ENCODE data around the gene GRK3. TPM values are rescaled to one million over a fixed set of nuclear protein-coding genes. Genes with fewer than 3 reads are reported as not detected.

Gene GRK3
- total RNA-seq, 4 donors from 2014 or later, result 2.0 to 12.4 (median 3.6) TPM

DNA sequence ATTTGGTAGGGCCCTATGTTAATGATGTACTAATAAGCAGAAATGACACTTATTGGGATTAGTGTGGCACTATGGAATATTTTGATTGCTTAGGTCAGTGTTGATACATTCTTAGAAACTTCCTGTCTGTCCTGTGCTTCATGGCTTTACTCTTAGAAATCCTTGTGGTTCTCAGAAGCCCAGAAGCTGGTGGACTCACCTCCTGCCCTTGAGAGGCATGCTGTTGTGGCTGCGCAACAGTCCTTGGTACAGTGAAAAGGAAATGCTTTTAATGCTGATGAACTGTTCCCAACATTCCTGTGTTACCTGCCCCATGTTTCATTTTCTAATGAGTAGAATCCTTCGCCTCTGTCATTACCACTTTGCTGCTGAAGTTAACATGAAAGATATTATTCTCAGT is 125.2 kb downstream of the GRK3 start:
- Histone ChIP-seq H3K4me1 (no peaks in the 10 kb centered on the region), H3K9me3 (no peaks in the 10 kb centered on the region), H3K27me3 (no peaks in the 10 kb centered on the region), H3K27ac (no peak overlapping the region), H3K36me3 (no peaks in the 10 kb centered on the region), H3K4me3 (no peak overlapping the region)
- TF ChIP-seq, protein P1, sequence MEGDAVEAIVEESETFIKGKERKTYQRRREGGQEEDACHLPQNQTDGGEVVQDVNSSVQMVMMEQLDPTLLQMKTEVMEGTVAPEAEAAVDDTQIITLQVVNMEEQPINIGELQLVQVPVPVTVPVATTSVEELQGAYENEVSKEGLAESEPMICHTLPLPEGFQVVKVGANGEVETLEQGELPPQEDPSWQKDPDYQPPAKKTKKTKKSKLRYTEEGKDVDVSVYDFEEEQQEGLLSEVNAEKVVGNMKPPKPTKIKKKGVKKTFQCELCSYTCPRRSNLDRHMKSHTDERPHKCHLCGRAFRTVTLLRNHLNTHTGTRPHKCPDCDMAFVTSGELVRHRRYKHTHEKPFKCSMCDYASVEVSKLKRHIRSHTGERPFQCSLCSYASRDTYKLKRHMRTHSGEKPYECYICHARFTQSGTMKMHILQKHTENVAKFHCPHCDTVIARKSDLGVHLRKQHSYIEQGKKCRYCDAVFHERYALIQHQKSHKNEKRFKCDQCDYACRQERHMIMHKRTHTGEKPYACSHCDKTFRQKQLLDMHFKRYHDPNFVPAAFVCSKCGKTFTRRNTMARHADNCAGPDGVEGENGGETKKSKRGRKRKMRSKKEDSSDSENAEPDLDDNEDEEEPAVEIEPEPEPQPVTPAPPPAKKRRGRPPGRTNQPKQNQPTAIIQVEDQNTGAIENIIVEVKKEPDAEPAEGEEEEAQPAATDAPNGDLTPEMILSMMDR (IDR thresholded peaks at IDR 0.05), result no peak
- no peak for TF ChIP-seq POLR2A (IDR thresholded peaks at IDR 0.05)
- DNase-seq, result no peak

DNA sequence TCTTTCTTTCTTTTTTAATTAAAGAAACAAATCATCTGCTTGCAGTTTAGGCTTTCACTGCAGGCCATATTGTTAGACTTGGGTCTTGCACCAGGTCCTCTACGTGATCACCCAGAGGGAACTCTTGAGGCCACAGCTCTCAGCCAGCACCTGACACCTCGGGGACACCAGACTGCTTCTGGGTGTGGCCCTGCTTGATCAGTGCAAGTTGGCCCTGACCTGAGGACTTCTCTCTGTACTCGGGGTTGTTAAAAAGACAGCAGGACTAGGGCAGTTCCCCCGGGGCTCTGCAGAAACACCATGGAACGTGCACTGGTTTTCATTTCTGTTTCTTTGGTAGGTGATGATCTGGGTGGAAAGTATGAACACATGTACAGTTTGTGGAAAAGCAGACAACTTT is 126.3 kb downstream of the GRK3 start:
- no peaks in the 10 kb centered on the region for H3K9me3 ChIP-seq
- DNase-seq, result no peak
- H3K36me3 ChIP-seq, result no peaks in the 10 kb centered on the region
- no peak overlapping the region for H3K27ac ChIP-seq
- no peak for TF ChIP-seq POLR2A (IDR thresholded peaks at IDR 0.05)
- TF ChIP-seq, protein P1 (IDR thresholded peaks at IDR 0.05), result no peak
- no peaks in the 10 kb centered on the region for H3K4me1 ChIP-seq
- no peaks in the 10 kb centered on the region for H3K27me3 ChIP-seq
- no peak overlapping the region for H3K4me3 ChIP-seq

DNA sequence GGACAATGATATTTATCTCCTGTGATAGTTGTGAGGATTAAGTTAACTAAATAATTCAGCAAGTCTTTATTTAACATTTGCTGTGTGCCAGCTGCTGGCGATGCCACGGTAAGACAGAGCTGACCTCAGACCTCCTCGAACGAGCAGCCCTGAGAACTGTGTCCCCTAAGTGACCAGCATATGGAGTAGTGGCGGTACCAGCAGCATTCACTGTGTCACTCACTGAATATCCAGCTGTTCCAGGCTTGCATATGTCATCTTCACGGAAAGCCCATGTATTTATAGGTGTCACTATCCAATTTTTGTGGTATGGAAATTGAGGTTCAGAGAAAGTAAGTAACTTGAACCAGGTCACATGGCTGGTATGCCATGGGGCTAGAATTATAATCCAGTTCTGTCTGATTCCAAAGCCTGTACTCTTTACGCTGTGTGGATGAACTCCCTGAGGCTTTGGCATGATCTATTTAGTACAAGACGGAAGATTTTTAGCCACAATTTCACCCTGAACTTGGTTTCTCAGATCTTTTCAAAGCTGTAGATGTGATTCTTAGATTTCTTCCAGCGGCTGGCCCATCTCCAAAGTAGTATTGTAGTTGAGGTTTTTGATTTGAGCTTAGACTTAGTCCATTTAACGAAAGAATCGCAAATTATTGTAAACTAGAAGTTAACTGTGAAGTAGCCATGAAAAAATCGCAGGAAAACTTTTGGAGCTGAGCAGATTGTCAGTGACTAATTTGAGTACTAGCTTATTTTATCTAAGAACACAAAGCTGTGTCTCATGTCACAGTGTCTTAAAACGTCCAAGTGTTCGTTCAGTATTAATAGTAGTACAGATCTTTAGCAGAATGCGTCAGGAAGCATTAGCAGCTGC is 128.2 kb downstream of the GRK3 start:
- no peaks in the 10 kb centered on the region for H3K27me3 ChIP-seq
- no peak for DNase-seq
- H3K36me3 ChIP-seq, result no peaks in the 10 kb centered on the region
- no peak for TF ChIP-seq POLR2A (IDR thresholded peaks at IDR 0.05)
- TF ChIP-seq, protein P1 (IDR thresholded peaks at IDR 0.05), result no peak
- no peaks in the 10 kb centered on the region for H3K4me1 ChIP-seq
- H3K4me3 ChIP-seq, result no peak overlapping the region
- no peaks in the 10 kb centered on the region for H3K9me3 ChIP-seq
- no peak overlapping the region for H3K27ac ChIP-seq

DNA sequence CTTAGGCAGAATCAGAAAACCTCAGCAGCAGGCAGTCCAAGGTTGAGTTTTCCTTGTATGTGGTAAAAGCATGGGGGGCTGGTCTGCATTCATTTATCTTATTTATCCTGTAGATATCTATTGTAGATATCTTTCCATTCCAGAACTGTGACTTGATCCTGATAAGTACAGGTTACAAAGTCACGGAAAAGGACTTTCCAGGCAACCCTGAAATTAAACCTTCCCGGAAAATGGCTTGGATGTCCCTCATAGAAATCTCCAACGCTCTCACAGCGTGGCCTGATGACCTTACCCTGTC is 128.7 kb downstream of the GRK3 start:
- Histone ChIP-seq H3K4me3 (no peak overlapping the region), H3K36me3 (no peaks in the 10 kb centered on the region), H3K4me1 (no peaks in the 10 kb centered on the region), H3K27ac (no peak overlapping the region), H3K27me3 (no peaks in the 10 kb centered on the region), H3K9me3 (no peaks in the 10 kb centered on the region)
- no peak for DNase-seq
- TF ChIP-seq POLR2A (IDR thresholded peaks at IDR 0.05), result no peak
- TF ChIP-seq, protein P1 (IDR thresholded peaks at IDR 0.05), result no peak

DNA sequence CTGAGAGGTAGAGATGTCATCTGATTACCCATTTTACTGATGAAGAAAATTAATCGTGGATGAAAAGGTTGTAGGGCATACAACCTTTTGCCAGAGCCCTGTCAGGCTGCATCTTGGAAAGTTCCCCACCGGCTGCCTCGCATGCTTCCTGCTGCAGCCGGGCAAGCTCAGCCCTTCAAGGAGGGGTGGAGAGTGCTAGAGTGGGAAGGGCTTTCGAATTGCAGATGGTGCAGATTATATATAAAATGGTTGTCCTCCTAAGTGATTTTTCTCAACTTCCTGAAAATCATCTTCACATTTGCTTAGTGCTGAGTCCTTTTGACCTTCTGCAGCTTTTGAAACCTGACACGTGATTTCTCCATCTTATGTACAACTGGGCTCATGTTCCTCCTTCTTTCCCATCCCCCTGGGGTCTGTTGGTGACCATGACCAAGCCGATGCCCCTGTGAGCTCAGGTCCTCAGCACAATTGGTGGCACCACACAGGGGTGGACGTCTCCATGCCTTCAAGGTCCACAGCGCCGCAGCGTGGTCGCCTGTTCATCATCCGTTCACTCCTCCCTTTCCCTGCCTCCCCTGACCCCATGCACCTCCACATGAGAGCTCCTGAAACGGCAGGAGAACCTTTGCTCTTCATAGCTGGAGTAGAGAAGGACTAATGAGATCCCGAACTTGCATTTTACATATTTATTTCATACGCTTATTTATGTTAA is 129.9 kb downstream of the GRK3 start:
- H3K4me1 ChIP-seq, result no peaks in the 10 kb centered on the region
- no peak overlapping the region for H3K27ac ChIP-seq
- H3K27me3 ChIP-seq, result no peaks in the 10 kb centered on the region
- no peaks in the 10 kb centered on the region for H3K36me3 ChIP-seq
- no peaks in the 10 kb centered on the region for H3K9me3 ChIP-seq
- no peak for DNase-seq
- TF ChIP-seq POLR2A (IDR thresholded peaks at IDR 0.05), result no peak
- TF ChIP-seq, protein P1 (IDR thresholded peaks at IDR 0.05), result no peak
- H3K4me3 ChIP-seq, result no peak overlapping the region

Measured in Peyer's patch (tissue), 4 donors.